Raji (cell line): ENCODE measurements around the gene CCDC50.

Source experiments
- POLR2A ChIP-seq: IDR thresholded peaks from 2 replicates; pipeline ENCODE4 v1.6.1; 2011; ENCODE audit warnings: low read depth, low read length, control low read depth; ENCODE audit not compliant: insufficient read depth

Gene CCDC50

GRCh38 chr3:191435981-191436380, 106.8 kb downstream of the CCDC50 start:
- TF ChIP-seq POLR2A: no peak

DNA sequence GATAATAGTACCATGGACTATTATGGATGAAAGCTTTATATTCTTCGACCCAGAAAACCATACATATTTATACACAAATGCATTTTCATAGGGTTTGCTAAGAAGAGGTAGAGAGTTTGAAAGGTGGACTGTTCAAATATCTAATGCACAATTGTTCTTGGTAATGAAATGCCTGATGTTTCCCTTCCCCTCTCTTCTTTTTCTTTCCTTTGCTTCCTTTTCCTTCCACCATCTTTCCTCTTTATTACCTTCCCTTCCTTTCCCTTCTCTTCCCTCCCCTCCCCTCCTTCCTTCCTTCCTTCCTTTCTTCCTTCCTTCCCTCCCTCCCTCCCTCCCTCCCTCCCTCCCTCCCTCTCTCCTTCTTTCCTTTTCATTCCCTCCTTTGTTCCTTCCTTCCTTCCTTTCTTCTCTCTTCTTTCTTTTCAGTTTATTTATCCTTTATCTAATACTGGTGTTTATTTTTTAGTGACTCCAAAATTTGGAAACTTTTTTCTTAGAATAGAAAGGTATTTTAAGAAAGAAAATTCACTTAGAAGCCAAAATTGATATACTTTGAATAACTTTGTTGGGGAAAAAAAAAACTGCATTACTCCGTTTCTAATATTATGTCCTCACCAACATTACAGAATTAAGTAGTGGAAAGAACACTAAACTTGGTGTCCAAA, 109.1 kb downstream of the CCDC50 start:
- no peak for TF ChIP-seq POLR2A

DNA sequence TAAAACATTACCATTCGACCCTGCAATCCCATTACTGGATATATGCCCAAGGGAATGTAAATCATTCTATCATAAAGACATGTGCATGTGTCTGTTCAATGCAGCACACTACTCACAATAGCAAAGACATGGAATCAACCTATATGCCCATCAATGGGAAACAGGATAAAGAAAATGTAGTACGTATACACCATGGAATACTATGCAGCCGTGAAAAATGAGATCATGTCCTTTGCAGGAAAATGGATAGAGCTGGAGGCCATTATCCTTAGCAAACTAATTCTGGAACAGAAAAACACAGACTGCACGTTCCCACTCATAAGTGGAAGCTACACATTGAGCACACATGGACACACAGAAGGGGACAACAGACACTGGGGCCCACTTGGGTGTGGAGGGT, 111.3 kb downstream of the CCDC50 start:
- no peak for TF ChIP-seq POLR2A

DNA sequence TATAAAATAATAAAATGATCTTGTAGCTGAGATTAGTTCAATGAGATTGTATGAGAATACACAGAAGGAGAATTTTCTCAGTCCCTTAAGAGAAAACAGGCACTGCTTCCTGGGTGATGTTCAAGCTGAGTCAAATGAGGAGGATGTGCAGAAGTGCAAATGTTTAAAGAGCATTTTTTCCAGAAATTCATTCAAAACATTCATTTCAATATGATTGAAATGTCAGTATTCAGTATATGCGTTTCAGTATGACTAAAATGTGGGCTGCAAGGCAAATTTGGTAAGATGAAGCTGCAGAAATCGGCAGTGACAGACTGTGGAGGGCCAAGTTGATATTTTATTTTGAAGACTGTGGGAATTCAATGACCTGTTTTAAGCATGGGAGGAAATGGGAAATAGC, 112.5 kb downstream of the CCDC50 start:
- no peak for TF ChIP-seq POLR2A

- no peak for TF ChIP-seq POLR2A
These were observed 115.4 kb downstream of the CCDC50 start for GRCh38 chr3:191444569-191444968.
